Right renal pelvis (tissue), 4 donors: ENCODE measurements around the gene RASAL1. TPM values are rescaled to one million over a fixed set of nuclear protein-coding genes. Genes with fewer than 3 reads are reported as not detected.
A peak's percentile ranks its signal among the peaks of the same experiment; 100 is the strongest.

Source experiments
- DNase-seq, 4 donors: peaks; one replicate each; pipeline ENCODE4 v3.0.0-alpha.2; 2013; ENCODE audit warnings: low read depth in 4 of 4, low spot score in 3 of 4, missing footprints in 1 of 4
- polyA plus RNA-seq, 4 donors: library from polyadenylated mRNA; unstranded; fragments of 120-200 nt; gene quantifications; one replicate each; pipeline ENCODE4 v1.2.1, GENCODE V29; 2013; ENCODE audit not compliant: insufficient read length in 4 of 4

RASAL1 gene
- polyA plus RNA-seq, 4 donors, result 7.7 to 11.6 (median 10.3) TPM

GRCh38 chr12:113101751-113102150 is 33.8 kb downstream of the RASAL1 start:
- no peak for DNase-seq

GRCh38 chr12:113099764-113100163 is 35.8 kb downstream of the RASAL1 start:
- no peak for DNase-seq

DNA sequence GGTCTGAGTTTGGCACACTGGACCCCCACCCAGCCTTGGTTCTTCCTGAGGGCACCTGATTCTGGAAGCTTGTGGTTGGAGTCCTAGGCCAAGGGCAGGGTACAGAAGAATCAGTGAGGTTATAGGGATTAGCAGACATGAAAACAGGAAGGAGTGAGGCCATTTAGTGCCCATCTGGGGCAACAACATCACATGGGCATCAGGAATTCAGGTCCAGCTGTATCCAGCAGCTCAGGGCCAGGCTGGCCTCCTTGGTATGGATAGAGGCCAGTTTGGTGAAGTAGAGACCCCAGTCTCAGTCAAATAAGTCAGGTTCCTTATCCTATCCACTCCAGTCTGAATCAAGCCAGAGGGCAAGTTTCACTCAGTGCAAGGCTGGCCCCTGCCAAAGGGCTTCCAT is 36.2 kb downstream of the RASAL1 start:
- no peak for DNase-seq

- DNase-seq, result peak in 2 of 4 donors; percentile 62 to 72
Measured at GRCh38 chr12:113098441-113099028, 37.0 kb downstream of the RASAL1 start.

DNA sequence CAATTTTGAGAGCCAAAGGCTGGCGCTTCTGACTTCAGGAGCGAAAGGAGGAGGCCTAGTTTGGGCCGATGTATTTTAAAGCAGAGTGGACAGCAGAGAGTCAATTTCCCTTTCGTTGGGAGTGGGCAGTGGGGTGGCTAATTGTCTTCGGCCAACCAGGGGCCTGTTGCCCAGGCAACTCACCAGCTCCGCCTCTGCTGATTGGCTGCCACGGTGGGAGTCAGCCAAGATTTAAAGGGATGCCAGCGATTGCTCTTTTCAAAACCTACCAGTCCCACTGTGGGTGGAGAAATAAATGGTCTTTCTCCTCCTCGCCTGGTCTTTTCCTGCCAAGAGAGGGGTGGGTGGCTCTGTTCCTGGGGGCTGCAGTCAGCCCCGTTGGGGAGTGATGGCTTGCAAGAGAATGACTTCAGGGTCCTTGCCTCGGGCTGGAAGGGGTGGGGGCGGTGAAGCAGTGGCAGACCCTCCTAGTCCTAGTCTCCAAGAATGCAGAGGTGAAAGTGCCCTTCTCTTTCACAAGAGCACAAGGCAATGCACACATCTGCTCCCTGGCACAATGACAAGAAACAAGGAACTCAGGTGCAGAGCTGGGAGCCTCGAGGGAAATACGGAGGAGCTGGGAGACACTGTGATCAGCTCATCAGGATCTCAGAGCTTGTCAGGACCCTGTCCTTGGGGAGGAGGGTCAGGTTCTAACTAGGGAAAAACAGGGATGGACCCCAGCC is 37.7 kb downstream of the RASAL1 start:
- DNase-seq, result no peak

GRCh38 chr12:113096675-113097461 is 38.7 kb downstream of the RASAL1 start:
- DNase-seq, result no peak

DNA sequence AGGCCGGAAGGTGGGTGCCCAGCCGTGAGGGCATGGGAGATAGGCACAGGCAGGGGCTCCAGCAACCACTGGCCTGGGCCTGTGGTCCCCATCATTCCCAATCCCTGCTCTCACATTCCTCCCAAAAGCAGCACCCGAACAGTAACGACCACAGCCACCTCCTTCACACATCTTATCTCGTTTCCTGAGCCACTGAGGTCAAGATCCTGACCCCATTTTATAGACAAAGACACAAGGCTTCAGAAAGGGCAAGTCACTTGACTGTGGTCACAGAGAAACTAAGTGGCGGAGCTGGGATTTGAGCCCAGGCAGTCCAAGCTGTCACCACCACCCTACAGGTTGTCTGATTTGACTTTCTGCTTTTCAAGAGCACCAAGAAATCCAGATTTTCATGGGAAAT is 40.2 kb downstream of the RASAL1 start:
- DNase-seq, result no peak

DNA sequence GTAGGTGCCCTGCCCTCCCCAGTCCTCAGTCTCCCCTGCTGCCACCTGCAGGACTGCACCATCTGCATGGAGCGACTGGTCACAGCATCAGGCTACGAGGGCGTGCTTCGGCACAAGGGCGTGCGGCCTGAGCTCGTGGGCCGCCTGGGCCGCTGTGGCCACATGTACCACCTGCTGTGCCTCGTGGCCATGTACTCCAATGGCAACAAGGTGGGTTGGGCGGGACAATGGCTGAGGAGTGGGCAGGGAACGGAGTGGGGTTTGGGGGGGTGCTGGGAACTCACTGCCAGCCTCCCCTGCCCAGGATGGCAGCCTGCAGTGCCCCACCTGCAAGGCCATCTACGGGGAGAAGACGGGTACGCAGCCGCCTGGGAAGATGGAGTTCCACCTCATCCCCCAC is 40.8 kb downstream of the RASAL1 start:
- DNase-seq, result no peak

GRCh38 chr12:113093409-113094101 is 42.0 kb downstream of the RASAL1 start:
- no peak for DNase-seq

DNA sequence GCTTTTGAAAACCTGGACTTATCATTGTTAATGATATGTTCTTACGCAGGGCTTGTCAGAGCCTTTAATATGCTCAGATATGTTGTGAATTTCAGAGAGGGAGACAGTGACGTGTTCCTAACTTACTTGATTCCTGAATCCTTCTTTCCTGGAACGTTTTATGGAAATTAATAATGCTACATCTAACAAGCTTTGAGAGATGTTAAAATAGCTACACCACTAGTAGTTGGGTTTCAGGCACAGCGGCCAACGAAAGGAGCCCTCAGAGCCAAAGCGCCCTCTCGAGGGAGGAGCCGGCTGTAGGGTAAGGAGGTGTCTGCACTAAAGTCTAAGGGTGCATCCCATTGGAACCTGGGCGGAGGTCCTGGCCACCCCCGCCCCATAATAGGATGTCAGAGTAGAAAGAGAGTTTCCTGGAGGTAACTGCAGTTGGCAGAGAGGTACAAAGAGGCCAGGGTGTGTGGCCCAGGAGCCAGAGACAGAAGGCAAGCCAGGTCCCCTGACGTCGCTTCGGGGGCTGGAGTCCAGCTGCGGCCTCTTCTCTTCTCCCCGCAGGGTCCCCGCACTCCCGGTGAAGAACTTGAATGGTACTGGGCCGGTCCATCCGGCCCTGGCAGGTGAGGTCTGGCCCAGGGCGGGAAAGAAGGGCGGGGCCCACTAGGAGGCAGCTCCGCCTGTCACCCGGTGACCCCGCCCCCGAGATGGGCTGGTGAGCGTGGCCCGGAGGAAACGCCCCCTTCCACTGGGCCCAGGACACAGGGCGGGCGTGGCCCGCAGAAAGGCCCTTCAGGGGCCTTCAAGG is 42.8 kb downstream of the RASAL1 start:
- DNase-seq, result no peak

DNA sequence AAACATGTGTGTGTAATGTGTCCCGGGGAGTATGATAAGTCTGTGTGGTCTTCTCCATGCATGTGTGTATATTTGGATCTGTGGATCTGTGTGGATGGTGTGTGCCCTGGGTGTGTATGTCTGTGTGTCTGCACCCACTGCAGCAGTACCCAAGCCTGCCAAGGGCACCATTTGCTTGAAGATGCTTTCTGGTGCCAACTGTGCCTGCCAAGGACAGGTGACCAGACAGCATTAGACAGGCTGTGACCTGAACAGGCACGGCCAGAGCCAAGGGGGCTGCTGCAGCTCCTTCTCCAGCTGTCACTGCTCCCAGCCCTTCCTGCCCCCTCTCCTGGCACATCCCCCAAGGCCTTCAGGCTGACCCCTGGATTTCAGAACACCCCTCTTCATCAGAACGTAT is 44.1 kb downstream of the RASAL1 start:
- DNase-seq, result no peak

DNA sequence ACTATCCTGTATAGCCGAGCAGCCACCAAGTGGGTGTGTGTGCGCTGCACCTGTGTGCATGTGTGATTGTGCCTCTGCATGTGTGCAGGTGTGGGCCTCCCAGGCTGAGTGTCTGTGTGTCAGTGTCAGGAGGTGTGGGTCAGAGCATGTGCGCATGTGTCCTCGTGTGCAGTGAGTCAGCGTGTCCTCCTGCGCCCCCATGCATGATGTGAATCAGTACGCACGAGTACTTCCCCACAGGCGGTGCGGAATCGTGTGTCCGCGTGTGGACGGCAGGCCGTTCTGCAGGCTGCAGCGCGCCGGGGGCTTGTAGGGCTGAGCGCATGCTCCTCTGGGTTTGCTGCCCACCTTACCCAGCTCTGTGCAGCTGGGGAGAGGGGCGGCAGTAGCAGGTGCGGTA is 44.8 kb downstream of the RASAL1 start:
- DNase-seq, result no peak

- no peak for DNase-seq
Measured at GRCh38 chr12:113089839-113090238, 45.7 kb downstream of the RASAL1 start.

DNA sequence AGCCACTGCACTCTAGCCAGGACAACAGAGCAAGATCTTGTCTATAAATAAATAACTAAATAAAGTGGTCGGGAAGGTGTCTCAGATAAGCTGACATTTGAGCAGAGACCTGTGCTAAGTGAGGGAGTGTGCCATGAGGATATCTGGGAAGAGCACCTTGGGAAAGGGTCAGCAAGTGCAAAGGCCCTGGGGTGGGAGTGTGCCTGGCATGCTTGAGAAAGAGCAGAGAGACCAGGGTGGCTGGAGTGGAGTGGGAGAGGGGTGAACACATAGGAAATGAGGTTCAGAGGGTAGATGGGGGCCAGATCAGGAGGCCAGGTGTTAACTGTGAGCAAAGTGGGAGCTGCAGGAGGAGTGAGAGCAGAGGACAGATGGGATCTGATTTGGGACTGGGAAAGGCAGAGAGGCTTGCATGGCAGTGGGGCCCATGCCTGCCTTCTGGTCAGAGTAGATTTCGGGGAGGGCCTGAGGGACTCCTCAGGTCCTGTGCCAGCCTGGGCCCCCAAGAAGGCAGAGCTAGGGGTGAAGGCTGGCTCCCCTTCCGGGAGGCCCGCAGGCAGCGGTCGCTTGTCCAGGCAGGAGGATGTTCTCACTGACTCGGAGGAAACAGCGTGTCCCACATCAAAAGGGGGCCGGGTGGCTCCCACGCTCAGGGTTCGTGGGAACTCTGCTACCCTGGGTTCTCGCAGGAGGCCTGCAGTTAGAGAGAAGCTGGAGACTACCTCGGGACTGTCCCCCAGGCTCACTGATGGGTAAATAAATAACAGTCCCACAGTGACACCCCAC is 46.4 kb downstream of the RASAL1 start:
- no peak for DNase-seq

GRCh38 chr12:113088037-113088436 is 47.5 kb downstream of the RASAL1 start:
- DNase-seq, result no peak

GRCh38 chr12:113087193-113087592 is 48.4 kb downstream of the RASAL1 start:
- no peak for DNase-seq

DNA sequence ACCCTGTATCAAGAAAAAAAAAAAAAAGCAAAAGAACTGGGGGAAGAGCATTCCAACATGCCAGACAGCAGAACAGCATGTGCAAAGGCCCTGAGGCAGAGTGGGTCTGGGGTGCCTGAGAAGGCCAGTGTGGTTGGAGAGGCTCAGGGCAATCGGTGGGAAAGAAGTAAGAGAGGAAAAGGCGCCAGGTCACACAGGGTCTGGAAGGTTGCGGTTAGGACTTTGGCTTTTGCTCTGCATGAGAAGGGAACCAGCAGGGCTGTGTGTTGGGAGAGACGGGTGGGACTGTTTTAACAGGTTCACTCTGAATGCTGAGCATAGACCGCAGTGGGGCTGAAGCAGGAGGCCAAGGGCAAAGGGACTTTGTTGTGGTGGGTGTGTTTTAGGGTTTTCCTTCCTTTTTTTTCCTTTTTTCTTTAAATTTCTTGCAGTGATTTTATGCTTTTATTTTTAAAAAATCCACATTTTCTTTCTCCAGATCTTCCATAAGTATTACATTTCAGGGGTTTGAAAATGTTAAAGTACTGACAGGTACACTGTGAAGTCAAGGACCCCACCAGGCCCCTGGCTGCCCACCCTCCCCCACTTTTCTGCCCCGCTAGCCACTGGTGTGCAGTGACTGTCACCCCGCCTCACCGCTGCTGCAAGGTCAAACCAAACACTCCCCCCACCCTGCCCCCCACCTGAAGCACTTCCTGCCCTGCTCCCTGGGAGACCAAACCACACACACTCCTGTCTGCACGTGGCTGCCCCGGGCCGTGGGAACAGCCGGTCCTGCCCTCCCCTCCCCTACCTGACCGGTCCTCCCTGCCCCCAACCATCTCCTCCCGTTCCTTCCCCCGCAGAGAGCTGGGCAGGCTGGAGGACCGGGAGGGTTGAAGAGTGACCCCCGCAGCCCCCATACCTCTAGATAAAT is 49.1 kb downstream of the RASAL1 start:
- DNase-seq, result no peak

GRCh38 chr12:113083863-113084435 is 51.6 kb downstream of the RASAL1 start:
- no peak for DNase-seq
